DMS53 (cell line): ENCODE results near the gene LZIC.

Source experiments
- DNase-seq: peaks from one replicate; lab custom pipeline; 2025; lab: John Stamatoyannopoulos, UW

The LZIC gene

GRCh38 chr1:9910423-9911178 is 32.6 kb downstream of the LZIC start:
- DNase-seq, result peak; percentile 100

- peak; percentile 100 for DNase-seq
Measured at GRCh38 chr1:9910076-9910422, 33.1 kb downstream of the LZIC start, which contains the start of gene CTNNBIP1. TSS of gene CTNNBIP1 (minus strand) at chr1:9910269. CDS start at chr1:9872064, 38,205 bp downstream.

GRCh38 chr1:9909234-9910046 is 33.8 kb downstream of the LZIC start:
- DNase-seq, result peak; percentile 61

- no peak for DNase-seq
Measured at GRCh38 chr1:9908871-9909233, 34.3 kb downstream of the LZIC start.

GRCh38 chr1:9907441-9907840 is 35.8 kb downstream of the LZIC start:
- DNase-seq, result no peak

- no peak for DNase-seq
Measured at GRCh38 chr1:9906466-9906865, 36.7 kb downstream of the LZIC start.

GRCh38 chr1:9905010-9905409 is 38.2 kb downstream of the LZIC start:
- no peak for DNase-seq

GRCh38 chr1:9904596-9904995 is 38.6 kb downstream of the LZIC start:
- no peak for DNase-seq

GRCh38 chr1:9903801-9904527 is 39.2 kb downstream of the LZIC start:
- DNase-seq, result no peak

- no peak for DNase-seq
Measured at GRCh38 chr1:9902060-9902452, 41.1 kb downstream of the LZIC start.

GRCh38 chr1:9901148-9902059 is 41.8 kb downstream of the LZIC start:
- no peak for DNase-seq

GRCh38 chr1:9900142-9901043 is 42.8 kb downstream of the LZIC start:
- peak; percentile 97 for DNase-seq

GRCh38 chr1:9894115-9894514 is 49.1 kb downstream of the LZIC start:
- no peak for DNase-seq

- peak; percentile 62 for DNase-seq
Measured at GRCh38 chr1:9892563-9893528, 50.3 kb downstream of the LZIC start.

- DNase-seq, result no peak
Measured at GRCh38 chr1:9891207-9891606, 52.0 kb downstream of the LZIC start.

- no peak for DNase-seq
Measured at GRCh38 chr1:9890224-9890731, 52.9 kb downstream of the LZIC start.

GRCh38 chr1:9889411-9889810 is 53.8 kb downstream of the LZIC start:
- no peak for DNase-seq

- DNase-seq, result no peak
Measured at GRCh38 chr1:9888886-9889285, 54.3 kb downstream of the LZIC start.

GRCh38 chr1:9887070-9887469 is 56.1 kb downstream of the LZIC start:
- DNase-seq, result no peak
